Endothelial cell (in vitro differentiated cells): Measurements from ENCODE around the gene CACNA2D4. TPM values are rescaled to one million over a fixed set of nuclear protein-coding genes. Genes with fewer than 3 reads are reported as not detected.

Experiments used
- DNase-seq: peaks from one replicate; pipeline ENCODE4 v3.0.0; 2021; ENCODE audit warnings: low spot score
- H3K27ac Mint-ChIP-seq: one replicate; pipeline ENCODE4 v1.8.0; 2021; ENCODE audit warnings: mixed read lengths, inconsistent platforms; ENCODE audit not compliant: unreplicated experiment
- H3K27me3 Mint-ChIP-seq: one replicate; pipeline ENCODE4 v1.8.0; 2021; ENCODE audit warnings: mild to moderate bottlenecking, moderate library complexity, mixed read lengths, inconsistent platforms; ENCODE audit not compliant: unreplicated experiment
- H3K36me3 Mint-ChIP-seq: one replicate; pipeline ENCODE4 v1.8.0; 2021; ENCODE audit warnings: mild to moderate bottlenecking, low read depth, mixed read lengths, inconsistent platforms; ENCODE audit not compliant: unreplicated experiment
- H3K4me1 Mint-ChIP-seq: one replicate; pipeline ENCODE4 v1.8.0; 2021; ENCODE audit warnings: mild to moderate bottlenecking, mixed read lengths, inconsistent platforms; ENCODE audit not compliant: unreplicated experiment
- H3K4me3 Mint-ChIP-seq: one replicate; pipeline ENCODE4 v1.8.0; 2021; ENCODE audit warnings: mild to moderate bottlenecking, mixed read lengths, inconsistent platforms; ENCODE audit not compliant: unreplicated experiment
- H3K9me3 Mint-ChIP-seq: one replicate; pipeline ENCODE4 v1.8.0; 2021; ENCODE audit warnings: mixed read lengths, inconsistent platforms; ENCODE audit not compliant: unreplicated experiment
- total RNA-seq: library from RNA; stranded (reverse); fragmentation: NEBNext Ultra II Directional; extraction: Animal tissue kit (Norgen Biotek cat#: 25700); gene quantifications from one replicate; pipeline ENCODE4 v1.2.1, GENCODE V29; 2021; ENCODE audit not compliant: unreplicated experiment
- TF ChIP-seq, protein P1 (sequence below): fragments of 200-600 bp; sonication (generic); IDR thresholded peaks from one replicate; pipeline ENCODE4 v1.5.0; 2021; ENCODE audit warnings: antibody characterized with exemption; ENCODE audit not compliant: unreplicated experiment

Gene CACNA2D4
- total RNA-seq, 1 donor from 2014 or later: 0.28 TPM

DNA sequence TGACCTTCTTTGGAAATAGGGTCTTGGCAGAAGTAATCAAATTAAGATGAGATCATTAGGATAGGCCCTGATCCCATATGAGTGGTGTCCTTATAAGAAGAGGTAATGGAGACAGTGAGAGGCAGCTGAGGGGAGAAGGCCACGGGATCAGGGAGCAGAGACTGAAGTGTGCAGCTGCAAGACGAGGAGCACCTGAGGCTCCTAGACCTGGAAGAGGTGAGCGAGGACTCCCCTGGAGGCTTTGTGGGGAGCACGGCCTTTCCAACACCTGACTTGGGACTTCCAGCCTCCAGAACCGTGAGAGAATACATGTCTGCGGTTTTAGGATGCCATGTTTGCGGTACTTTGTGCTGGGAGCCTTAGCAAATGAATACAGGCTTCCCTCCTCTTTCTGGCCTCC, 60.6 kb downstream of the CACNA2D4 start:
- H3K4me3 Mint-ChIP-seq: no peak overlapping the region
- peaks cover 14% of the 10 kb centered on the region for H3K9me3 Mint-ChIP-seq
- no peak overlapping the region for H3K27ac Mint-ChIP-seq
- TF ChIP-seq, protein P1, sequence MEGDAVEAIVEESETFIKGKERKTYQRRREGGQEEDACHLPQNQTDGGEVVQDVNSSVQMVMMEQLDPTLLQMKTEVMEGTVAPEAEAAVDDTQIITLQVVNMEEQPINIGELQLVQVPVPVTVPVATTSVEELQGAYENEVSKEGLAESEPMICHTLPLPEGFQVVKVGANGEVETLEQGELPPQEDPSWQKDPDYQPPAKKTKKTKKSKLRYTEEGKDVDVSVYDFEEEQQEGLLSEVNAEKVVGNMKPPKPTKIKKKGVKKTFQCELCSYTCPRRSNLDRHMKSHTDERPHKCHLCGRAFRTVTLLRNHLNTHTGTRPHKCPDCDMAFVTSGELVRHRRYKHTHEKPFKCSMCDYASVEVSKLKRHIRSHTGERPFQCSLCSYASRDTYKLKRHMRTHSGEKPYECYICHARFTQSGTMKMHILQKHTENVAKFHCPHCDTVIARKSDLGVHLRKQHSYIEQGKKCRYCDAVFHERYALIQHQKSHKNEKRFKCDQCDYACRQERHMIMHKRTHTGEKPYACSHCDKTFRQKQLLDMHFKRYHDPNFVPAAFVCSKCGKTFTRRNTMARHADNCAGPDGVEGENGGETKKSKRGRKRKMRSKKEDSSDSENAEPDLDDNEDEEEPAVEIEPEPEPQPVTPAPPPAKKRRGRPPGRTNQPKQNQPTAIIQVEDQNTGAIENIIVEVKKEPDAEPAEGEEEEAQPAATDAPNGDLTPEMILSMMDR: no peak
- peaks cover 14% of the 10 kb centered on the region for H3K36me3 Mint-ChIP-seq
- peaks cover 3% of the 10 kb centered on the region for H3K27me3 Mint-ChIP-seq
- no peak for DNase-seq
- H3K4me1 Mint-ChIP-seq: no peaks in the 10 kb centered on the region

DNA sequence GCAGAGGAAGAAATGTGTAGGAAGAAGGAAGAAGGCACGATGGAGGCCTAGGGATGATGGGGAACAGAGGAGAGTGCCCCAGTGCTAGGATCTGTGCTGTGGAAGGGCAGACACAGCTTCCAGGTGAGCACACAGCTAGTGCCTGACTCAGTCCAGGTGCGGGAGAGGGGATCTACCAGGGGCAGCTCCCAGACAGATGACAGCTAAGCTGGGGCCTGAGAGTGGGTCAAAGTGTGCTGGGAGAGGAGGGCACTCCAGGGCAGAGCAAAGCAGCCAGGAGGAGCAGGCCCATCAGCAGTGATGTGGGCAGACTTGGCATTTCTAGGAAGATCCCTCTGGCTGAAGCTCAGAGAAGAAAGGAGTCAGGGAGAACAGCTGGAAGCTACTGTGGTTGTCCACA, 61.4 kb downstream of the CACNA2D4 start:
- Mint-ChIP-seq H3K9me3 (peaks cover 14% of the 10 kb centered on the region), H3K27ac (no peak overlapping the region), H3K4me1 (no peaks in the 10 kb centered on the region), H3K4me3 (no peak overlapping the region), H3K36me3 (peaks cover 14% of the 10 kb centered on the region), H3K27me3 (peaks cover 3% of the 10 kb centered on the region)
- TF ChIP-seq, protein P1: no peak
- DNase-seq: no peak

DNA sequence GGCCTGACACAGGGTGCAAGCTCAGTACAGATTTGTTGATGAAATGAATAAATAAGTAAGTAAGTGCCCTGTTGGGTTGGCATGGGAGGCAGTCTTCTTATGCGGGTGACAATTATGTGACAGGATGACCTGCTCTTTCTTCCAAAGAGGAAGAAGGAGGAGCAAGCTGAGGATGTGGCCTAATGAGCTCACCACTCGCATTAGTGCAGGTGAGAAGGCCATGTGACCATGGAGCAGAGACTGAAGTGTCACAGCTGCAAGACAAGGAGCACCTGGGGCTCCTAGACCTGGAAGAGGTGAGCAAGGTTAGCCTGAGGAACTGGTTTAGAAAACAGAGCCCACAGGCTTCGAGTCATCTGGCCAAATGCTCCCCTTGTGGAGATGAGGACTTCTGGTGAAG, 63.2 kb downstream of the CACNA2D4 start:
- H3K4me1 Mint-ChIP-seq: no peaks in the 10 kb centered on the region
- H3K4me3 Mint-ChIP-seq: no peak overlapping the region
- peaks cover 4% of the 10 kb centered on the region for H3K27me3 Mint-ChIP-seq
- no peak overlapping the region for H3K27ac Mint-ChIP-seq
- DNase-seq: no peak
- H3K9me3 Mint-ChIP-seq: peaks cover 14% of the 10 kb centered on the region
- H3K36me3 Mint-ChIP-seq: peaks cover 14% of the 10 kb centered on the region
- TF ChIP-seq, protein P1: no peak

DNA sequence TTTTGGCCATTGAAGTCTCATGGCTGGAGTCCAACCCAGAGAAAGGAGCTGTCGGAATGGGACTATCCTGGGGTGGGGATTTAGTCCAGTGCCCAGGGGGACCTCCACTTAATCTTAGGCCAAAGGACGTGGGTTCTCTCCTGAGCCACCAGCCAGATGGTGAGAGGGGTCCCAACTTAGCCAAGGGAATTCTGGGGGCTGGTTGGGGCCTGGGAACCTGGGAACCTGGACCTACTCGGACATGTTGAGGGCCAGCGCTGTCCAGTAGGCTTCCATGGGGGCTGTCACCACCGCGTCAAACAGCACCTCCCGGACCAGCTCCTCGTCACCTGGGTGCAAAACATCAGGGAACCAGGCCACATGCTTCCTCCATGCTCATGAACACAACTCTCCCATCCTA, 64.7 kb downstream of the CACNA2D4 start:
- TF ChIP-seq, protein P1: no peak
- Mint-ChIP-seq H3K4me3 (no peak overlapping the region), H3K36me3 (peaks cover 14% of the 10 kb centered on the region), H3K27me3 (peaks cover 4% of the 10 kb centered on the region), H3K27ac (no peak overlapping the region), H3K9me3 (peaks cover 14% of the 10 kb centered on the region), H3K4me1 (no peaks in the 10 kb centered on the region)
- no peak for DNase-seq

DNA sequence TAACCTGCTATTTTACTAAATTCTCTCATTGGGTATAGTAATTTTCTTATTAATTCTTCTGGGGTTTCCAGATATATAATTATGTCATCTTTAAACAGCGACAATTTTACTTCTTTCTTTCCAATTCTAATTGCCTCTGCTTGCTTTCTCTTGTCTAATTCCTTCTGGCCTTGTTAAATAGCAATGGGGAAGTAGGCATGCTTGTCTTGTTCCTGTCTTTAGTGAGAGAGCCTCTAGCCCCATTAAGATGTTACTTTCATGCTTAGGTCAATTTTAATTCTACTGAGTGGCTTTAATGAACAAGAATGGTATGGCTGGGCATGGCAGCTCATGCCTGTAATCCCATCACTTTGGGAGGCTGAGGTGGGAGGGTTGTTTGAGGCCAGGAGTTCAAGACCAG, 66.4 kb downstream of the CACNA2D4 start:
- DNase-seq: no peak
- Mint-ChIP-seq H3K27ac (no peak overlapping the region), H3K27me3 (peaks cover 4% of the 10 kb centered on the region), H3K4me1 (no peaks in the 10 kb centered on the region), H3K36me3 (peaks cover 14% of the 10 kb centered on the region), H3K9me3 (peaks cover 14% of the 10 kb centered on the region), H3K4me3 (no peak overlapping the region)
- TF ChIP-seq, protein P1: no peak
